ENCODE data around the gene ADAM17.
"Not testable (repeated sequence)": the region's sequence is repeated elsewhere in the genome, so short reads cannot be mapped to it uniquely, and the experiment has no call there.

The ADAM17 gene

GRCh38 chr2:9555297-9556120 is at the start of gene ADAM17:
ADAM17 (minus strand) TSS chr2:9555830; CDS start chr2:9555605, 225 bp downstream.
- DNase-seq (ENCODE audit: low spot score): peak; percentile 92

GRCh38 chr2:9602412-9602811 is 46.8 kb upstream of the ADAM17 start:
- DNase-seq (ENCODE audit: low spot score): no peak

GRCh38 chr2:9601397-9601796 is 45.8 kb upstream of the ADAM17 start:
- DNase-seq (ENCODE audit: low spot score): no peak

DNA sequence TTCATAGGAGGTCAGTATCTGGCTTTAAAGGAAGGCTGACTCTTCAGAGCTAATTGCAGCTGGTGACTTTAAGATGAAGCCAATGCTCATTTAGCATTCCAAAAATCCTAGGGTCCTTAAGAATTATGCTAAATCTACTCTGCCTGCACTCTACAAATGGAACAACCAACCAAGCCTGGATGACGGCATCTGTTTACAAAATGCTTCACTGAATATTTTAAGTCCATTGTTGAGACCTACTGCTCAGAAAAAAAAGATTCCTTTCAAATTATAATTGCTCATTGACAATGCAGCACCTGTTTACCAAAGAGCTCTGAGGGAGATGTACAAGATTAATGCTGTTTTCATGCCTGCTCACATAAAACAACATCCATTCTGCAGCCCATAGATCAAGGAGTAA is 43.8 kb upstream of the ADAM17 start:
- no peak for DNase-seq (ENCODE audit: low spot score)

GRCh38 chr2:9596621-9597311 is 41.1 kb upstream of the ADAM17 start:
- DNase-seq (ENCODE audit: low spot score): no peak

GRCh38 chr2:9595746-9596145 is 40.1 kb upstream of the ADAM17 start:
- no peak for DNase-seq (ENCODE audit: low spot score)

- not testable (repeated sequence) for DNase-seq (ENCODE audit: low spot score)
Measured at GRCh38 chr2:9595256-9595655, 39.6 kb upstream of the ADAM17 start.

DNA sequence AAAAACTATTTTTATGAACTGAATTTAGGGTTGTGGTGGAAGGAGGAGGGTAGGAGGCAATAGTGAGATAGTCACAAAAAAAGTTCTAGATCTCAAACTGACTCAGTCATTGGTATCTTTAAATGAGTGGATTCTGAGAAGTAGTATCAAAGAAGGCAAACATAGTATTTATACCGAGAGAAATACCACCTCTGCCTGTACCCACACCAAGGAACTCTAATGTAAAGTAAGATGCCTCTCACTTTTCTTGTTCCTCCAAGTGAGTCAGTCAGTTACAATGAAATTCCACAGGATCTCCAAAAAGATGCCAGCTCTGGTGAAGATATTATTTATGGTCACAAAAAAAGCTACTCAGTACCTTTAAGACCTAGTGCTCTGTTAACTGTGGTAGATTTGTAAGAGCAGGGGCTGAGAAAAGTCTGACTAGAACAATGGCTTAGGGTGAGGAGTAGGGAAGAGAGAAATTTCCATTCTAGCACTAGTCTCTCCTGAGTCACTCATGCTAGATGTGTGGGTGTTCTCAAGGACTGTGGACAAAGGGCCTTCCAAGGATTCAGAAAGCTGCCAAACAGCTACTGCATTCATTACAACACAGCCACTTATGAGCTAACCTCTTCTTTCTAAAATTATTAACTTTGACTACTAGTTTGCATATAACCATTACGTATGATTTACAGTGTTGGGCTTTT is 38.9 kb upstream of the ADAM17 start:
- peak; percentile 72 for DNase-seq (ENCODE audit: low spot score)

GRCh38 chr2:9593925-9594324 is 38.3 kb upstream of the ADAM17 start:
- DNase-seq (ENCODE audit: low spot score): peak; percentile 18

DNA sequence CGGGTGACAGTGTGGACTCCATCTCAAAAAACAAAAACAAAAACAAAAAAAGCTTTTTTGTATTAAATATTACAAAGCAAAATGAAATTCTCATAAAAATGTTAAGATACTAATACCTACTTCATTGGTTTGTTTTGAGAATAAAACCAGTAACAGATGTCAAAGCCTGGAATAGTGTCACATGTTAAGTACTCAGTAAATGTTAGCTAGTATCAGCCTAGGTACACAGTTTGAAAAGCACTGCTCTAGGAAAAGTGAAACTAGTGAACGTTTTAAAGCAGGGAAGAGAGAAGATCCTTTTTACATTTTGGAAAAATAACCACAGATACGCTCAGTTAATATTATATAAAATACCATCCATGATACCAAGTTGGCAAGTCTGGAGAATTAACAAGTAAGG is 37.1 kb upstream of the ADAM17 start:
- no peak for DNase-seq (ENCODE audit: low spot score)

DNA sequence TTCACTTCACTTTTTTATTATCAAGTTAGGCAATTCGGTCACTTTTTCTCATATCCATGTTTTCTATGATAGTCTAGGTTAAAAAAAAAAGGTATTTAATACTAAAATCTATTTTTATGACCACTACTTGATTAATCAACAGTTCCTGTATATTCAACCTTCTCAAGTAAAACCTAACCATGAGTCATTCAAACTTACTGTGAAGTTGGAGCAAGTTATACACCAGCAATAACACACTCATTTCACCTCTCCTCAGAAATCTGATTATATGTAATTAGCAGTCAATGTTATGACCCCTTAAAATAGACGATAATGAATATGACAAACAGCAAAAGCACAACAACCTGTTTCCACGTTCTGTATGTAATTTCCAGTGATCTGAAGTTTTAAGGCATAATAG is 35.0 kb upstream of the ADAM17 start:
- peak; percentile 49 for DNase-seq (ENCODE audit: low spot score)

DNA sequence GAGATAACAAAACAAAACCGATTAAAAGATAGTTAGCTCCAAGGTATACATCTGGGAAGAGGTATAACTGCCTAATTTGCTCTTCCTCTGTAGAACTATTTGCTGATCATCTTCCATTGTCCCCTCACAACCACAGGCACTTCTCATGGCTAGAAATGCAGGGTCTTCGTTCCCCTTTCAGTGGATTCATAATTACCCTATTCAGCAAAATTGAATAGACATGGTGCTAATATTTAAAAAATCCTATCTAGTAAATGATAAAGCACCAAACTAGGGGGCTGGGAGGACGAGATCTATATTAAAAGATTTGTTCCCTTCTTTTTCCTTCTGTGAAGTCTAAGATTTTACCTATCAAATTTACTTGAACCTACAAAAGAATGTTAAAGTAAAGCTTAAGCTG is 30.8 kb upstream of the ADAM17 start:
- DNase-seq (ENCODE audit: low spot score): no peak

- DNase-seq (ENCODE audit: low spot score): no peak
Measured at GRCh38 chr2:9585486-9585885, 29.9 kb upstream of the ADAM17 start.

DNA sequence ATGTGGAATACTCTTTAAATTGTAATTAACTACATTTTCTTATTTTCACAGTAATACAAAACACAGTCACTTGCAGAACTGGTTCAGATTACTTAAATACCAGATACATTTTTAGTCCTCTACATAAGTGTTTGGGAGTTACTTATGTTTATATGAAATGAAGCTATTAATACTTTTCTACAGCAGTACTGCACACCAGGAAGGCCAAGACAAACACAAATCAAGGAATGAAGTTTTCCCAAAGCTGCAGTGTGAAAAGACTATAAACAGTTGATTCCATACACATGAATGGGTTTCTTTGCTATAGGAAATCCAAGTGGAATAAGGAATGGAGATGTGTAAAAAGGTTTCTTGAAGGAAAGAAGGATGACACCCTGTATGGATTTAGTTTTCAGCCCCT is 29.3 kb upstream of the ADAM17 start:
- DNase-seq (ENCODE audit: low spot score): not testable (repeated sequence)

DNA sequence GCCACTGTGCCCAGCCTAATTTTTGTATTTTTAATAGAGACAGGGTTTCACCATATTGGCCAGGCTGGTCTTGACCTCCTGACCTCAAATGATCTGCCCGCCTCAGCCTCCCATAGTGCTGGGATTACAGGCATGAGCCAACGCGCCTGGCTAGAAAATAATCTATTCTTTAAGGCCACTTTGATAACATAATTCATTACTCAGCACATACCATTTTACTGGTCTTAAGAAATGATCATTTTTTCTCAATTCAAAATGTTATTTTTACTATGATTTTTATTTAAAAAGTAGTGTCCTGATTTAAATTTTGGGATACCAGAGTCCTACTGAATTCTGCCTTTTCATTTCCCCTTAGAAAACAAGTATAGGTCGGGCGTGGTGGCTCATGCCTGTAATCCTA is 27.0 kb upstream of the ADAM17 start:
- DNase-seq (ENCODE audit: low spot score): no peak

DNA sequence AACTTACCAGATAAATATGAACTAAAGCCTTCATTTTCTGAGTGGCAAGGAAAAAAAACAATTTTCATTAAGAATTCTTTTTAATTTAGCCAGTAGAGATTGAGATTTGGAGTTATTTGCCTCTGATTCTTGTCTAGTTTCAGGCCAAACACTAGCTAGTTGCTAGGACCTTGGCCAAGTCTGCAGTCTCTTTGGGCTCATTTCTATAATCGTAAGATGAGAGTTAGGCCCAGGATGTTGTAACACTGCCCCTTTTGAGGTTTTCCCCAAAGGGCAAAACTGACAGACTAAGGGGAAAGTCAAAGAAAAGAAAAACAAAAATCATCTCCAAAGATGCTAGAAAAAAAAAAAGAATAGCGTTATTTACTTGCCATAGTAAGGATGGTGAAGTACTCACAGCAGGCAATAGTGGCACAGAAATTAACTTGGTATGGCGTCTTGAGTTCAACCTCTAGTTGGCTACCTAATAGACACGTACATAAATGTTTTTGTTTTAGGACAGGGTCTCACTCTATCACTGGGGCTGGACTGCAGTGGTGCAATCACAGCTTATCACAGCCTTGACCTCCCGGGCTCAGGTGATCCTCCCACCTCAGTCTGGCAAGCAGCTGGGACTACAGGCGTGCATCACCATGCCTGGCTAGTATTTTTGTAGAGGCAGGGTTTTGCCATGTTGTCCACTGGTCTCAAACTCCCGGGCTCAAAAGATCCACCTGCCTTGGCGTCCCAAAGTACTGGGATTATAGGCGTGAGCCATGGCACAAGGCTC is 23.0 kb upstream of the ADAM17 start:
- DNase-seq (ENCODE audit: low spot score): no peak

- no peak for DNase-seq (ENCODE audit: low spot score)
Measured at GRCh38 chr2:9574331-9574730, 18.7 kb upstream of the ADAM17 start.

GRCh38 chr2:9573840-9574239 is 18.2 kb upstream of the ADAM17 start:
- DNase-seq (ENCODE audit: low spot score): no peak

- DNase-seq (ENCODE audit: low spot score): no peak
Measured at GRCh38 chr2:9573013-9573720, 17.5 kb upstream of the ADAM17 start.

GRCh38 chr2:9570182-9571060 is 14.8 kb upstream of the ADAM17 start:
- DNase-seq (ENCODE audit: low spot score): no peak
